Activated naive CD8-positive, alpha-beta T cell treated with anti-CD3 and anti-CD28 coated beads, Interleukin-2, amount 50 U/mL, for 24 hours (primary cell): ENCODE data around the gene TLCD1.
"Not testable (repeated sequence)": the region's sequence is repeated elsewhere in the genome, so short reads cannot be mapped to it uniquely, and the experiment has no call there.

Experiments used
- ATAC-seq: fragments of 150-1000 bp; cut with Tn5 transposase; one replicate; pipeline ENCODE4 v1.10.0; 2021
- DNase-seq: peaks from one replicate; pipeline ENCODE4 v3.0.0; 2021
- H3K27ac Mint-ChIP-seq: one replicate; pipeline ENCODE4 v1.8.0; 2021; ENCODE audit warnings: mild to moderate bottlenecking, mixed read lengths
- H3K27me3 Mint-ChIP-seq: one replicate; pipeline ENCODE4 v1.8.0; 2021; ENCODE audit warnings: mixed read lengths
- H3K36me3 Mint-ChIP-seq: one replicate; pipeline ENCODE4 v1.8.0; 2021; ENCODE audit warnings: low read depth, mixed read lengths
- H3K4me1 Mint-ChIP-seq: one replicate; pipeline ENCODE4 v1.8.0; 2021; ENCODE audit warnings: mixed read lengths
- H3K4me3 Mint-ChIP-seq: one replicate; pipeline ENCODE4 v1.8.0; 2021; ENCODE audit warnings: mild to moderate bottlenecking, moderate library complexity, mixed read lengths
- H3K9me3 Mint-ChIP-seq: one replicate; pipeline ENCODE4 v1.8.0; 2021; ENCODE audit warnings: mixed read lengths

The TLCD1 gene

DNA sequence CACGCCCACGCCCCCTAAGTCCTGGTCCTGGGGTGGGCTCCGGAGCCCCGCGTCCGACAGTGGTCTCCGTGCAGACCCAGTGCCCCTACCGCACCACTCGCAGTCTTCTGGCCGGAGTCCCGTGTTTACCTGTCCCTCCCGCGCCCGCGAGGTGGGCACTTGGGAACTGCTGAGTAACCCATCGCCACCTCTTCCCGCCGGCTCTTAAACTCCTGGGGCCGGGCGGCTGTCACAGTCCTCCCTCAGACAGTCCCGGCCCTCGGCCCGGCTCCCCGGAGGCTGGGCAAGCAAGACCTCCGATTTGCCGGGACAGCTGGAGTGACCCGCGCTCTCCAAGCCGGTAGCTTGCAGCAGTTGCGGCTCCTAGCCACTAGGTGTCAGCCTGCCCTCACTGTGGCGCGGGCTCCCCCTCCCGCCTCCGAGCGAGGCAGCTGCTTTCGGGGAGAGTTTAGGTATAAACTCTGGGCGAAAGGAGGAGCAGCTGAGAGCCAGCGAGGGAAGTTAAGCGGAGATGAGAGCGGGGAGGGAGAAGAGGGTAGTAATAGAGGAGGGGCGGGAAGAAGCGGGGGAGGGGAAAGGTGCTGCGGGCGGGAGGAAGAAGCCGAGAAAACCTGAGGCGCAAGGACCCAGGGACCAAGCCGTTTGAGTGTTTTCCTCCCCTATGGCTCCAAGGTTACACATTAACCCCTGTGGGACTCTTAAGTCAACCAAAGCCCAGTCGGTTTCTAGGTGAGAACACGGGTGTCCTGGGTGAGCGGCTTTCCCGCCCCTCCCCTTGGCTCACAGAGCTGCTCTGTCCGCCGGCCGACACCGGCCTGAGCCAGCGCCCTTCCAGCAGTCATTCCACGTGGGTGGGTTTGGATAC lies 826 bp upstream of the TLCD1 start:
- ATAC-seq (peak; percentile 26), DNase-seq (peak; percentile 94)
- Mint-ChIP-seq H3K27ac (peak overlapping the region; percentile 96), H3K36me3 (peaks cover 35% of the 10 kb centered on the region), H3K27me3 (no peaks in the 10 kb centered on the region), H3K4me3 (peak overlapping the region; percentile 99), H3K4me1 (peaks cover 55% of the 10 kb centered on the region), H3K9me3 (no peaks in the 10 kb centered on the region)

DNA sequence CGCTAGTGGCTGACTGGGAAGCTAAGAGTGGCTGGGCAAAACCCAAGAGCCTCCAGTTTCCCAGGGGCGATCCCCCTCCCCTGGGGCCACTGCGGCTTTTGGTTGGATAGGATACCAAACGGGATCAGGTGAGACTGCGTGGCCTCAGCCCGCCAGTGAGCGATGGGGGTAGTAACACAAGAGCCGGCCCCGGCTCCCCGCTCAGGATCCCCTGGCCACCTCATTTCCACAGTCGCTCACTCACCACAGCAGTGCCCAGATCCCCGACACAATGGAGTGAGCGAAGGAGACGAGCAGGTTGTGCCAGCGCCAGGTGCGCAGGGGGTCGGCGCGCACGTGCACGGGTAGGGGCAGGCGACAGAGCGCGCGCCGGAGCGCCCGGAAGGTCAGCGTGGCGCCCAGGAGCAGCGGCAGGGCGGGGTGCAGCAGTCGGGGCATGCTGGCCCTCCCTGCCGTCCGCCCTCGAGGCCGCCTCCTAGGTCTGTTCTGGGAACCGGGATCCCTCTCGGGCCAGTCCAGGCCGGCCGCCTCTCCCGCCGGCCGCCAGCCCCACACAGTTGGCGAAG lies 290 bp downstream of the TLCD1 start:
- DNase-seq: peak; percentile 71
- H3K36me3 Mint-ChIP-seq: peaks cover 46% of the 10 kb centered on the region
- H3K4me3 Mint-ChIP-seq: peak overlapping the region; percentile 99
- H3K27me3 Mint-ChIP-seq: no peaks in the 10 kb centered on the region
- peak overlapping the region; percentile 100 for H3K27ac Mint-ChIP-seq
- peak; percentile 21 for ATAC-seq
- peaks cover 62% of the 10 kb centered on the region for H3K4me1 Mint-ChIP-seq
- no peaks in the 10 kb centered on the region for H3K9me3 Mint-ChIP-seq

DNA sequence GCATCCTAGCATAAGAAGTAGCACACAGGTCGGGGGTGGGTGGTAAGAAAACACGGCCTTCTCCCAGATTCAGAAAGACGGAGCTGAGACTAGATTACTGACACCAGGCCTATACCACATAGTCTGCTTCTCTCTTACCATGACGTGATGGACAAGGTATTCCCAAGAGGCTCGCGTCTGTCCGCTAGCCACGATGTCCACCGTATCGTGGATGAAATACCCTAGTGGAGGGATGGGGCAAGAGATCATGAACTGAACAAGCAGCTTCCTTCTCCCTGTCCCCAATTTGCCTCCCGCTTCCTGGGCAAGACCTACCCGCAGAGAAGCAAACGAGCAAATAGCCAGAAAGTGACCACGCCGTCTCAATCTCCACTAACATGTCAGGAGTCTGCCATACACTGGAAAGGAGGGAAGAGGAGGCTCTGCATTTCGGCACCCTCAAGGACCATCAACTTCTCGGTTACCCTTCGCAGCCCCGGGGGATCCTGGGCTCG lies 820 bp downstream of the TLCD1 start:
- no peak for ATAC-seq
- H3K9me3 Mint-ChIP-seq: no peaks in the 10 kb centered on the region
- peak overlapping the region; percentile 99 for H3K4me3 Mint-ChIP-seq
- no peak for DNase-seq
- H3K27ac Mint-ChIP-seq: peak overlapping the region; percentile 100
- peaks cover 68% of the 10 kb centered on the region for H3K4me1 Mint-ChIP-seq
- peaks cover 52% of the 10 kb centered on the region for H3K36me3 Mint-ChIP-seq
- H3K27me3 Mint-ChIP-seq: no peaks in the 10 kb centered on the region

DNA sequence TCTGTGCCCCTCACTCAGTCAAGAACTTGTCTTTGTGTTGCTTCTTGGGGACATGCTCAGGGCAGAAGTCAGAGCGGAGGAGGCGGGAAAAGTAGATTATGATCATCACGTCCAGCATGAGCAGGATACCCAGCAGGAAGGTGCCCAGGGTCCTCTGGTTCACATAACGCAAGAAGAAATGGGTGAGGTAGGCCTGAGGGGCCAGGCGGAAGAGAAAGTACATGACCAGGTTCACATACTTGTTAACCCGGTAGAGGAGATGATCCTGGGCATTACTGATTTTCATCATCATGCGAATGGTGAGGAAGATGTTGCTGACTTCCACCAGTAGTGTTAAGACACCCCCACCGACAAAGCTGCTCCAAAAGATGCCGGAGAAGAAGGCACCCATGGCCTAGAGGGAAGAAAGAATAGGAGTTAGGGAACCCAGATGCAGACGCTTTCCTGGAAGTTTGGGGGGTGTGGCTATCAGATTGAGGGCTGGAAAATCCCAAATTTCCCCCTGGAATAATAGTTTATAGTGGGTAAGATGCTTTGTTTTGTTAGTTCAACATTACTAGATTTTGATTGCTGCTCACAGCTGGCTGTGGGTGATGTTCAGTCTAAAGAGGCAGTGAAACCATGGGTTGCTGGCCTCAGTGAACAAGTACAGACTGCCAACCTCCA lies 1.4 kb downstream of the TLCD1 start:
- peak overlapping the region; percentile 99 for H3K4me3 Mint-ChIP-seq
- no peaks in the 10 kb centered on the region for H3K27me3 Mint-ChIP-seq
- ATAC-seq (no peak), DNase-seq (no peak)
- H3K9me3 Mint-ChIP-seq: no peaks in the 10 kb centered on the region
- H3K4me1 Mint-ChIP-seq: peaks cover 67% of the 10 kb centered on the region
- peak overlapping the region; percentile 100 for H3K27ac Mint-ChIP-seq
- H3K36me3 Mint-ChIP-seq: peaks cover 56% of the 10 kb centered on the region

DNA sequence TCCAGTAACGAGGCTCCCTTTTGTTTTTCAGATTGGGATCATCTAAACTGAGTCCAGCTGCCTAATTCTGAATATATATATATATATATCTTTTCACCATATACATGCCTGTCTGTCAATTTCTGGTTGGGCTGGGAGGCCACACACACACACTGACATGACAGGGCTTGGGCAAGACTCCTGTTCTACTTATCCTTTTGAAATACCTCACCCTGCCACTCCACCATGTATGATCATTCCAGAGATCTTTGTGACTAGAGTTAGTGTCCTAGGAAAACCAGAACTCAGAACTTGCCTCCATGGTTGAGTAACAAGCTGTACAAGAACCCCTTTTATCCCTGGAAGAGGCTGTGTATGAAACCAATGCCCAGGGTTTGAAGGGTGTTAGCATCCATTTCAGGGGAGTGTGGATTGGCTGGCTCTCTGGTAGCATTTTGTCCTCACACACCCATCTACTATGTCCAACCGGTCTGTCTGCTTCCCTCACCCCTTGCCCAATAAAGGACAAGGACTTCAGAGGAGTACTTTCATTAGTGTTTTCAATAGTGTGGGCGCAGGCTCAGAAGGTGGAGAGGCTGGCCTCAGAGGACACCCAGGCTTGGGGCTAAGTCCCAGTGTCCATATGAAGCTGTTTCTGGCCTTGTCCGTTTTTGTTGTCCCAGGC lies 2.1 kb downstream of the TLCD1 start:
- H3K4me1 Mint-ChIP-seq: peaks cover 67% of the 10 kb centered on the region
- H3K4me3 Mint-ChIP-seq: peak overlapping the region; percentile 99
- not testable (repeated sequence) for H3K9me3 Mint-ChIP-seq, H3K27me3 Mint-ChIP-seq, ATAC-seq, DNase-seq
- peaks cover 56% of the 10 kb centered on the region for H3K36me3 Mint-ChIP-seq
- peak overlapping the region; percentile 100 for H3K27ac Mint-ChIP-seq

DNA sequence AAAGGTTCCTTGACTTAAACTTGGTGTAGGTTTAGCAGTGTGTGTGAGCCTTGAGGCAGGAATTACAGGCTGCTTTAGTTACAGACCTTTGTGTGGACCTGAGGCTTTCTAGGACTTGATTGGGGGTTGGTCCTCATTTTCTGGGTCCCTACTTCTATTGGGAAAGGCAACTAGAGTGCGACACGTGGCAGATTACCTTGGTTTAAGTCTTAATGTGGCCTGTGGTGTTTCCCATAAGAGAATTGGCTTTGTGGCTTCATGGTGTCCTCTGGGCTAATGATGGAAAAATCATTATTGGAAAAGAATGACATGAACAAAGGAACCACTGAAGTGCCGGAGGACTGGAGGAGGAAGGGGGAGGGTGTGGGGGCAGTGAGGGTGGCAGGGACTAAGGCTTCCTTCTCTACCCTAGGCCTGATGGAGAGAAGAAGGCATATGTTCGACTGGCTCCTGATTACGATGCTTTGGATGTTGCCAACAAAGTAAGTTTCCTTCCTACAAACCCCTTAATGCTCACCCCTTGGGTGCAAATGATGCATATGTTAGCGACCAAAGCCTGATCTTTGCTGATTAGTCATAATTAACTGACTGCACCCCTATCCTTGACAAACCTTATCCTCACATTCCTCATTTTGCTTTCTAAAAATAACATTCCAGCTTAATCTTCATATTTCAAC lies 2.7 kb downstream of the TLCD1 start:
- Mint-ChIP-seq H3K4me1 (peaks cover 71% of the 10 kb centered on the region), H3K27me3 (peaks cover under 1% of the 10 kb centered on the region), H3K27ac (peak overlapping the region; percentile 100), H3K4me3 (peak overlapping the region; percentile 99), H3K36me3 (peaks cover 56% of the 10 kb centered on the region), H3K9me3 (no peaks in the 10 kb centered on the region)
- DNase-seq: no peak
- ATAC-seq: no peak

DNA sequence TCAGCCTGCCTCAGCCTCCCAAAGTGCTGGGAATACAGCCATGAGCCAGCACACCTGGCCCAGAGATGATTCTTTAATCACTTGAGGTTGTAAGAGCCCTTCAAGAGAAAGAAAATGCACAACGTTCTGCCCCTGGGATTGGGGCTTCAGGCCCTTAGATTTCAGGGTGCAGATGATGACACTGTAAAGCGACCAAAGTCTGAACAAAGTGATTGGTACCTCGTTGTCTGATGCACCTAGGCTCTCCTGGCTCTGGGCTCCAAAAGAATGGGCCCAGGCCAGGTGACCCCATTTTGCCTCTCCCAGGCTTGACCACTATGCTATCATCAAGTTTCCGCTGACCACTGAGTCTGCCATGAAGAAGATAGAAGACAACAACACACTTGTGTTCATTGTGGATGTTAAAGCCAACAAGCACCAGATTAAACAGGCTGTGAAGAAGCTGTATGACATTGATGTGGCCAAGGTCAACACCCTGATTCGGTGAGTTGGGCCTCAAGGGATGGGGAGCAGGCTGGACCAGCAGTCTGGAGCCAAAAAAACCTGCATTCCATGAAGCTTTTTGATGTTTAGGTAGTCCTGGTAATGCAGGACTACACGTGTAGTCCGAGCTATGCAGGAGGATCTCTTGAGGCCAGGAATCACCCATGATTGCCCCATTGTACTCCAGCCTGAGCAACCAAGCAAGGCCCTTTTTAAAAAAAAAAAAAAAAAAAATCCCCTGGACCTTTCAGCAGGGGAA lies 3.4 kb downstream of the TLCD1 start:
- Mint-ChIP-seq H3K27me3 (peaks cover 4% of the 10 kb centered on the region), H3K4me3 (peak overlapping the region; percentile 99), H3K36me3 (peaks cover 56% of the 10 kb centered on the region), H3K9me3 (no peaks in the 10 kb centered on the region), H3K27ac (peak overlapping the region; percentile 100), H3K4me1 (peaks cover 72% of the 10 kb centered on the region)
- DNase-seq (no peak), ATAC-seq (no peak)

DNA sequence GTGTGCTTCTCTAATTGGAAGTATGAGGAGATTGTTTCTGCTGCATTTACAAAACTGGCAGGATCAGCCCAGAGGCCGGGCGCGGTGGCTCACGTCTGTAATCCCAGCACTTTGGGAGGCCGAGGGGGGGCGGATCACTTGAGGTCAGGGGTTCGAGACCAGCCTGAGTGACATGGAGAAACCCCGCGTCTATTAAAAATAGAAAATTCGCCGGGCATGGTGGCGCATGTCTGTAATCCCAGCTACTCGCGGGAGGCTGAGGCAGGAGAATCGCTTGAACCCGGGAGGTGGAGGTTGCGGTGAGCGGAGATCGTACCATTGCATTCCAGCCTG lies 5.1 kb downstream of the TLCD1 start:
- not testable (repeated sequence) for H3K9me3 Mint-ChIP-seq, H3K27me3 Mint-ChIP-seq, ATAC-seq, DNase-seq
- H3K4me1 Mint-ChIP-seq: peaks cover 67% of the 10 kb centered on the region
- H3K4me3 Mint-ChIP-seq: peak overlapping the region; percentile 99
- peak overlapping the region; percentile 100 for H3K27ac Mint-ChIP-seq
- H3K36me3 Mint-ChIP-seq: peaks cover 56% of the 10 kb centered on the region

DNA sequence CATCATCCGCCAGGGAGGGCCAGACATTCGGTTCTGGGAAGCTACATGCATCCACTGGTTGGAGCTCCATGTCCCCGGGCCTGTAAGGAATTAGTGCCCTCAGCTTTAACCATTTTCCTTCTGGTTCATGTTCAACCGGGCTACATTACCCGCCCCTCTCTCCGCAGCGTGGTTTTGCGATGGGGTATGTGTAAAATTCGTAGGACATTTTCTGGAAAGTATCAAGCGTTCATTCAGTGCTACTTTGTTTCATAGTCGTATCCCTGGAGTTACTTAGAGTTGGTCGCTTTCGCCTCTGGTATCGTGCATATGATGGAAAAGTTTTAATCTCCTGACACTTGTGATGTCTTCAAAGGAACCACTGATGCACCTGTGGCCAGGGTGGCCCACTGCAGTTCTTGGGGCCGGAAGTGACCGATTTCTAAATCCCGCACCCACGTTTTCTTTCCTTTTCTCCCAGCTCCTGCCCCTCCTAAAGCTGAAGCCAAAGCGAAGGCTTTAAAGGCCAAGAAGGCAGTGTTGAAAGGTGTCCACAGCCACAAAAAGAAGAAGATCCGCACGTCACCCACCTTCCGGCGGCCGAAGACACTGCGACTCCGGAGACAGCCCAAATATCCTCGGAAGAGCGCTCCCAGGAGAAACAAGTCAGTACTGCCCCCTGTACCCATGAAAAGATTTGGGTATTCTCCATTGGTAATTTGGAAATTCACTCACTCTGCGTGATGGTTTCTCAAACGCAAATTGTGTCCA lies 5.6 kb downstream of the TLCD1 start:
- Mint-ChIP-seq H3K36me3 (peaks cover 56% of the 10 kb centered on the region), H3K27ac (peak overlapping the region; percentile 100), H3K9me3 (no peaks in the 10 kb centered on the region), H3K27me3 (peaks cover 13% of the 10 kb centered on the region), H3K4me1 (peaks cover 67% of the 10 kb centered on the region), H3K4me3 (peak overlapping the region; percentile 99)
- no peak for ATAC-seq
- DNase-seq: no peak

DNA sequence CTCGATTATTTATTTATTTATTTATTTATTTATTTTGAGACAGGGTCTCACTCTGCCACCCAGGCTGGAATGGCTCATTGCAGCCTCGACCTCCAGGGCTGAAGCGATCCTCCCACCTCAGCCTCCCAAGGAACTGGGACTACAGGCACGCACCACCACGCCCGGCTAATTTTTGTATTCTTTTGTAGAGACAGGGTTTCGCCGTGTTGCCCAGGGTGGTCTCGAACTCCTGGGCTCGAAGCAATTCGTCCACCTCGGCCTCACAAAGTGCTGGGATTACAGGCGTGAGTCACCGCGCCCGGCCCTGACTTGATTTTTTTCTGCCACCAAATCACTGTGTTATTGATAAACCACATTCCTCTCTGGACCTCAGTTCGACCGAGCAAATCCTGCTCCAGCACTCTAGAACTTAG lies 7.0 kb downstream of the TLCD1 start:
- H3K4me3 Mint-ChIP-seq: peak overlapping the region; percentile 99
- peak overlapping the region; percentile 100 for H3K27ac Mint-ChIP-seq
- peaks cover 20% of the 10 kb centered on the region for H3K27me3 Mint-ChIP-seq
- no peak for DNase-seq
- ATAC-seq: no peak
- peaks cover 53% of the 10 kb centered on the region for H3K4me1 Mint-ChIP-seq
- H3K9me3 Mint-ChIP-seq: no peaks in the 10 kb centered on the region
- peaks cover 43% of the 10 kb centered on the region for H3K36me3 Mint-ChIP-seq

DNA sequence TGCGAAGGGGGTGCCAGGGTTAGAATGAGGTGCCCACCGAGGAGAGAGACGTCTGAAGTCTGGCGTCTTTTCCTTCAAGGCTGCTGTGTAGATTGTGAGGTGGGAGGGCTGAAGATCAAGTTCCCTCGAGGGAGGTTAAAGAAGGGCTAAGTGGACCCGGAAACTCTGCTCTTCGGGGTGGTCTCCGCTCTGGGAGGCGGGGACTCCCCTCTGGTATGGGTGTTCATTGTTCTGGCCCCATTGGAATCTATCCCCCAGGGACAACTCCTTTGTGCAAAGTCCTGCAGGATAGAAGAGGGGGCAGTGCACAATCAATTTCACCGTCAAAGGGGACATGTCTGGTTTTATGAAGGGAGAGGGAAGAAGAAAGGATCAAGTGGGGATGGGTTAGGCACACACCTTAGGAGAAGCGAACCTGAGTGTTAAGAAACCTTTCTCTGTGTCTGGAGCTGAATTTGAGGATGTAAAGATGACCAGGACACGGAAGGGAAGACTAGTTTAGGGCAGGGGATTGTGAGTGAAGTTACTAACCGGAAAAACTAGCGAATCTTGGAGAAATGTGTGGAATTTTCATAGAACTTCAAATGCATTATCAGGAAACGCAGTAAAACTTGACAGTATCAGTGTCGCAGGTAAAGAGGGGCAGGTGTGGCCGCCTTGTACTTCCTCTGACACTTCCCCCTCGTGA lies 7.6 kb downstream of the TLCD1 start:
- H3K27ac Mint-ChIP-seq: peak overlapping the region; percentile 82
- peaks cover 48% of the 10 kb centered on the region for H3K4me1 Mint-ChIP-seq
- peaks cover 20% of the 10 kb centered on the region for H3K27me3 Mint-ChIP-seq
- H3K4me3 Mint-ChIP-seq: peak overlapping the region; percentile 99
- H3K36me3 Mint-ChIP-seq: peaks cover 38% of the 10 kb centered on the region
- H3K9me3 Mint-ChIP-seq: no peaks in the 10 kb centered on the region
- no peak for ATAC-seq
- DNase-seq: no peak

DNA sequence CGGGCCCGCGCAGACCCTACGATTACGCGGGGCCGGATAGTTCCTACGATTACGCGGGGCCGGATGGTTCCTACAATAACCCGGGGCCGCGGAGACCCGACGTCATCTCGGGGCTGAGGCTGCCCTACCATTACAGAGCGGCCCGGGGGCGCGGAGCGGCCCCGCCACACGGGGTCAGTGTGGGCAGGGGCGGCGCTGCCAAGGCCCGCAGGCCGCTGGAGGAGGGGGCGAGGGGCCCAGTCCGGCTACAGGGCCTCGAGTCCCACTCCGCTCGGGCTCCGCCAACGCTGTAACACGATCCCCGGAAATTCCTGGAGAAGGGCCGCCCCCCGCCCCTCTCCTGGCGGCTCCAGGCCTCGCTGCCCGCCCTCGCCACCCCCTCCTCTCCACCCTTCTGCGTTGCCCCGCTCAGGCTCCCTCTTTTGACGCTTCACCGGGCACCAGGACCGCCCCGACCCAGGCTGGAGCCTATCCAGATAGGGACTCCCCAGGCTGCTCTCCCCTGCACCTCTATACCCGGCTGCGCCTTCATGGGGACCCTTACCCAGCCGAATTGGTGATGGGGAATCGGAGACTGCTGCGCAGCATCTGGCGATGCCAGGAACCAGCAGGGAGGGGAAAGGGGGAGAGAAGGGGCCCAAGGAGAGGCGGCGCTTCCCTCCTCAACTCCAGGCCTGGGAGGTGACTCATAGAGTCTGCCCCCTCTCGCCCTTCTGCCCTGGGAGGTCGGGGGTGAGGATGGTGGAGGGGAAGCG lies 8.3 kb downstream of the TLCD1 start, which contains the start of gene RAB34:
Gene RAB34, minus strand, starts transcription at position 291 of the 755 bp plus-strand sequence. CDS start 602 bp downstream, outside the sequence.
- no peak for ATAC-seq
- H3K4me1 Mint-ChIP-seq: peaks cover 42% of the 10 kb centered on the region
- peaks cover 30% of the 10 kb centered on the region for H3K36me3 Mint-ChIP-seq
- peak within 1 kb of the TSS; percentile 82 for H3K27ac Mint-ChIP-seq
- peak within 1 kb of the TSS; percentile 99 for H3K4me3 Mint-ChIP-seq
- H3K27me3 Mint-ChIP-seq: peaks cover 20% of the 10 kb centered on the region
- DNase-seq: no peak
- H3K9me3 Mint-ChIP-seq: no peaks in the 10 kb centered on the region
